ENCODE results near the gene AP4S1. TPM values are rescaled to one million over a fixed set of nuclear protein-coding genes. Genes with fewer than 3 reads are reported as not detected.

AP4S1 gene
- total RNA-seq, 2 donors from 2014 or later = 11.7 to 14.0 TPM

DNA sequence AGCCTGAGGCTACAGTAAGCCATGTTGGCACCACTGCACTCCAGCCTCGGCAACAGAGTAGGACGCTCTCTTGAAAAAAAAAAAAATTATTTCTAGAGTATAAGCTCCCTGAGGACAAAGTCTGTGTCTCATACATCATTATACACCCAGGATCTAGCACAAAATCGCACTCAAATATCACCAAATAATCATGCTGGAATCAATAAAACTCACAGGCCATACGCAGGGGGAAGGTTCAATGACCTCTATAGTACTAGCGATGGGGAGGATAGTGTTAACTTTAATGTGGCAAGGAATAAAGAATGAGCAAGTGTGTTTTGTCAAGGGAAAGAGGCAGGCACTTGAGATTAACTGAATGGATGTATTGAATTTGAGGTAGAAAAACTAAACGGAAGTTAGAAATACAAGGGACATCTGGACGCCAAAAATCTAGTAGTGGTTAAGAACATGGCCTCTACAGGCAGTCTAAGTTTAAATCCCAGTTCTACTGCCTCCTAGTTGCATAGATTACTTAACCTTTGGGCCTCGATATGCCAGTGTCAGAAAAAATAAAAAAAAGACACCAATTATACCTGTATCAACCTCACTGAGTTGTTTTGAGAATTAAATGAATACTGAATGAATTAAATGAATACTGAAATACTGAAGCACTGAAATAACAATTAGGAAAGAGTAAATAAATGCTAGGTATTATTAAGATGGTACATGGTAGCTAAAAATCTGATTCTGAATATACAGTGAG is 4.4 kb upstream of the AP4S1 start:
- no peaks in the 10 kb centered on the region for H3K9me3 ChIP-seq (ENCODE audit: control insufficient read depth, low read length, poor library complexity, severe bottlenecking)
- no peak for ATAC-seq
- H3K4me1 Mint-ChIP-seq = peaks cover 28% of the 10 kb centered on the region
- H3K27me3 Mint-ChIP-seq = no peaks in the 10 kb centered on the region
- H3K27ac Mint-ChIP-seq = peak overlapping the region; percentile 24
- H3K4me3 Mint-ChIP-seq = no peak overlapping the region
- DNase-seq = no peak
- H3K36me3 Mint-ChIP-seq (ENCODE audit: low read depth) = peaks cover 4% of the 10 kb centered on the region

DNA sequence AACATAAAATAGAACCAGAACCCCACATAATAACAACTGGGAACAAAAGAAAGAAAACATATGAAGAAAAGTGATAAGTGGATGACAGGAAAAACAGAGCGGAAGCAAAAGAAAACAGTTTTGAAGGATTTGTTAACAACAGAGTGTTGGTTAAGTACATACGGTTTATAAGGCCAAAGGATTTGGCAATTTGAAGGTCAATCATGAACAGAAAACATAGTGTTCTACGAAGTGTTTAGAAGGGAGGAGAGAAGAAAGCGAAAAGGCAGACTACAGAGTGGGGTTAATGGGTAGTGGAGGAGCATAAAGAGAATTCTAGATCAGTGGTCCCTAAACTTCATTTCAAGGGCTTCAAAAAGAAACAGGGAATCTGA is 3.9 kb upstream of the AP4S1 start:
- H3K36me3 Mint-ChIP-seq (ENCODE audit: low read depth) = peaks cover 4% of the 10 kb centered on the region
- peaks cover 25% of the 10 kb centered on the region for H3K4me1 Mint-ChIP-seq
- ATAC-seq (no peak), DNase-seq (no peak)
- peak overlapping the region; percentile 24 for H3K27ac Mint-ChIP-seq
- H3K27me3 Mint-ChIP-seq = no peaks in the 10 kb centered on the region
- H3K4me3 Mint-ChIP-seq = no peak overlapping the region
- H3K9me3 ChIP-seq (ENCODE audit: control insufficient read depth, low read length, poor library complexity, severe bottlenecking) = no peaks in the 10 kb centered on the region

DNA sequence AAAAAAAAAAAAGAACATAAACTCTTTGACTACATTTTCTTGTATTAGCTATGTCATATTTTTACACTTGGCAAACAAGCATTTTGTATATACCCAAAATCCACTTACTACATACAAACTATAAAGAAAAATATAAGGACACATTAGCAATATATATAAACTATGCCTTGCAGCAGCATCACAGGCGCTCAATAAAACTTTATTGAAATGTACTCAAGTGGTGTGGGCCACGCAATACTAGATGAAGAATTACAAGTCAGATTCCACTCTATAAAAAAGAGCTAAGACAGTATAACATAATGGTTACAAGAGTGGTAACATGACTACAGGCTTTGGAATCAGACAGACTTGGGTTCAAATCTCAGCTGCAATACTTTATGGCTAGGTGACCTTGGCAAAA is 3.1 kb upstream of the AP4S1 start:
- ATAC-seq (no peak), DNase-seq (no peak)
- Mint-ChIP-seq H3K36me3 (ENCODE audit: low read depth) (peaks cover 6% of the 10 kb centered on the region), H3K27me3 (no peaks in the 10 kb centered on the region), H3K4me3 (no peak overlapping the region), H3K4me1 (peaks cover 32% of the 10 kb centered on the region), H3K27ac (peak overlapping the region; percentile 24)
- H3K9me3 ChIP-seq (ENCODE audit: control insufficient read depth, low read length, poor library complexity, severe bottlenecking) = no peaks in the 10 kb centered on the region

DNA sequence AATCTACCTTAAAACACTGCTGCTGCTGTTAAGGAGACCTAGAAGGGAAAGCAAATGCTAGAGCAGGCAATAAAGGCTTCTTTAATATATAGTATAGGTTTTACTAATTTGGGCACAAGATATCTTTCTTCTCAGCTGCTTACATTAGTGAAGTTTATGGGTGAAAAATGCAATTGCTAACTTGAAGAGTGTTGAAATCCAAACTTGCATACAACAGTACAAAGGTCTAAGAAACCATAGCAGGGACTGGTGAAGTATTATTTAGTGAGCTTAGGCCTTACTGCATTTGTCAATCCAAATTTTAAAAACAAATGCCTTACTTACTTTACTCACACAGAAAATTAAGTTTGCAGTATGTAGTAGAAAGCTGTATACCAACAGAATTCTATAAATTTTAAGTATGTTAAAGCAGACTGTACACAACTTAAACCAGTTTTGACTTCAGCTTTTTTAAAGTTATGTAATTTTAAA is 1.4 kb upstream of the AP4S1 start:
- H3K36me3 Mint-ChIP-seq (ENCODE audit: low read depth) = peaks cover 7% of the 10 kb centered on the region
- H3K9me3 ChIP-seq (ENCODE audit: control insufficient read depth, low read length, poor library complexity, severe bottlenecking) = no peaks in the 10 kb centered on the region
- no peaks in the 10 kb centered on the region for H3K27me3 Mint-ChIP-seq
- H3K27ac Mint-ChIP-seq = peak overlapping the region; percentile 98
- peak overlapping the region; percentile 70 for H3K4me3 Mint-ChIP-seq
- ATAC-seq (no peak), DNase-seq (no peak)
- H3K4me1 Mint-ChIP-seq = peaks cover 34% of the 10 kb centered on the region

DNA sequence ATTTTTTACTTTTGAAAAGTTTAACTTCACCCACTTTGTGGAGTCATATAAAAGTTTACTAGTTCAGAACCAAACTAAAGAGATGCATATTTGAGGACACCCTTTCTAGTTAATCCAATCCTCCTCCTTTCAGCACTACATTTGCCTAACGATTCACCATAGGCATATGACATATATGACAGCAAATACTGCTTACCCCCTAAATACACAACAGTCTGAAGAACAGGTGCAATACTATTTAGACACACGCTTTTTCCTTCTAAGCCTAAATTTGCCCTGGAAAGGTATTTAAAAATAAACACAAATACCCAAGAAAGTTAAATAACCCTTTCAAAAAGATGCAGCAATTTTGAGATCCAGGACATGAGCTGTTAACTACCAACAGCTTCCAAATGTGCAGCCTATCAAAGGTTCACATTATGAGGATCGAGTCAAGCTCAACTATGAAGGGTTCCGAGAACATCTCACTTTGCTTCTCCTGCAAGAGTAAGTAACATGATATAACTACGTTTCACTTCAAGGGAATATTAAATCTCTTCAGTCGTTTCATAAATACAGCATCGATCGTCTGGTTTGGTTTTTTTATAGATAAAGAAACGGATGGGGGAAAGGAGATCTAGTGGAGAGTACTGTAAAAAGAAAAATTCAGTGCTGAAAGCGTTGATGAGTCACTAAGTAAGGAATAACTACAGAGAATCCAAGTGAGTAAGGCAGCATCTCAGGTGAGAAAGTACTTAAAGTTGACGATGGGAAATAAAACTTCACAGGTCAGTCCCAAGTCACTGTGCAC is 677 bp upstream of the AP4S1 start:
- H3K27me3 Mint-ChIP-seq = no peaks in the 10 kb centered on the region
- H3K9me3 ChIP-seq (ENCODE audit: control insufficient read depth, low read length, poor library complexity, severe bottlenecking) = no peaks in the 10 kb centered on the region
- H3K4me1 Mint-ChIP-seq = peaks cover 39% of the 10 kb centered on the region
- ATAC-seq (no peak), DNase-seq (no peak)
- H3K36me3 Mint-ChIP-seq (ENCODE audit: low read depth) = peaks cover 8% of the 10 kb centered on the region
- peak overlapping the region; percentile 98 for H3K27ac Mint-ChIP-seq
- H3K4me3 Mint-ChIP-seq = peak overlapping the region; percentile 99

DNA sequence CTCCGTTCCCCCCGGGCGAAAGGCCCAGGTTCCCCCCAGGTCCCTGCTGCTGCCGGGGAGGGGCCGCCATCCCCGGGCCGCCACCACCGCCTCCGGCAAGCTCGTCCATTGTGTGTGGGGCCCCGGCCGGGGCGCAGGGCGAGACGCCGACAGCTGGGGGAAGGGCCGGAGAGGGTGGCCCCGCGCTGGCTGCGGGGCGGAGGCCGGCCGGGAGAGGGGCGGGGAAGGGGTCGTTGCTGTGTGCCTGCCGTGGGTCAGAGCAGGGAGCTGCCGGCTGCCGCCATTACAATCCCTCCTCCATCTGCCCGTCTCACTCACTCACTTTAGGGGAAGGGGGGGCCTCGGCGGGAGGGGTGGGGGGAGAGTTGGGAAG is 614 bp downstream of the AP4S1 start, which contains the start of gene STRN3:
Gene STRN3 (minus strand): TSS at position 303 of the 373 bp plus-strand sequence. CDS start 194 bp downstream, at position 109.
- peak within 1 kb of the TSS; percentile 99 for H3K4me3 Mint-ChIP-seq
- peaks cover 41% of the 10 kb centered on the region for H3K4me1 Mint-ChIP-seq
- peaks cover 6% of the 10 kb centered on the region for H3K36me3 Mint-ChIP-seq (ENCODE audit: low read depth)
- DNase-seq (no peak), ATAC-seq (no peak)
- H3K9me3 ChIP-seq (ENCODE audit: control insufficient read depth, low read length, poor library complexity, severe bottlenecking) = no peaks in the 10 kb centered on the region
- H3K27ac Mint-ChIP-seq = peak within 1 kb of the TSS; percentile 98
- H3K27me3 Mint-ChIP-seq = no peaks in the 10 kb centered on the region

DNA sequence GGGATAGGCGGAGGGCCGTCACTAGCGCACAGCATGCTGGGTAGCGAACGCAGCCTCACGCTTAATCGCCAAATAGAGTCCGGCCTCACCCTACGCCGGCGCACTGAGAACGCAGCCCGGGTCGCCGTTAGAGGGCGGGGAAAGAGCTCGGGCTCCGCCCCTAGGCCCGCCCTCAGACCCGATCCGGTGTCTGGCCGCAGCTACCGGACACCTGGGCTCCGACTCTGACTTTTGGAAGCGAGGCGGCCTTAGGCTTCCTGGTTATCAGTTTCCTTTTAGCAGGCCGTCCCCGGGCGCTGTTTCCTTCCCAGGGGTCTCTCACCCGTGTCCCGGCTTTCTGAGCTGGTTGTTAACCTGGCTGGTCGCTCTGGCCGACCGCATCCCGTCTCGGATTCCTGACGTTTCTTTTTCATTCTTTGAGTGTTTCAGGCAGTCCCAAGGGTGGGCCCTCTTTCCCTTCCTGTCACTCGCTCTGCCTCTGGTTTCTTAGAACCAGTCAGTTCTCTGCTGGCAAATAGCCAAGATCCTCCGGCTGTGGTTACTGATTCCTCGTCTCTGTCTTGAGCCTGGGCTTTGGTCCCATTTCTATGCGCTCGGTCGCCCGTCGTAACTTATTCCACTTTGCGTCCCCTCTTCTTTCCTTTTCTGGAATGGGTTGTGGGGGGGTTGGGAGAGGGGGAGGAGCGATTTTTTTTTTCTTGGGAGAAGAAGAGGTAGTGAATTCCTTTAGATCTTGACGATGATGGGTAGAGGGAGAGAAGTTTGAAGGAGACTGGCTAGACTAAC is 1.2 kb downstream of the AP4S1 start:
- peak overlapping the region; percentile 98 for H3K27ac Mint-ChIP-seq
- H3K9me3 ChIP-seq (ENCODE audit: control insufficient read depth, low read length, poor library complexity, severe bottlenecking) = no peaks in the 10 kb centered on the region
- peak overlapping the region; percentile 99 for H3K4me3 Mint-ChIP-seq
- DNase-seq = peak; percentile 81 to 88 (median 86)
- H3K4me1 Mint-ChIP-seq = peaks cover 42% of the 10 kb centered on the region
- peaks cover 4% of the 10 kb centered on the region for H3K36me3 Mint-ChIP-seq (ENCODE audit: low read depth)
- H3K27me3 Mint-ChIP-seq = no peaks in the 10 kb centered on the region
- peak; percentile 94 for ATAC-seq

DNA sequence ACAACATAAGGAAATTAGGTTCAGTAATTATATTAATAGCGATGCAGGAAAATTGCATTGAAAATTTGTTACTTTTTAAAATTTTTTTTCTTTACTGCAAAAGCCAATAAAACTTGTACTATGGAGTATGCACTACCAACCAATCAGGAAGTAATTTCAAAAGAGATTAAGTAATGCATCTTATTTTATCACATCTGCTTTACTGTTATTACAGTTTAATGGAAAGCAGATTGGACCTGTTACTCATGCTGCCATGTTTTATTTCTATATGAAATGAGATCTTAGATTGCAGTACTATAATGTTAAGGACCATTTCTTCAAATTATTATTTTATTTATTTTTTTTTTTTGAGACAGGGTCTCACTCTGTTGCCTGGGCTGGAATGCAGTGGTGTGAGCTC is 2.4 kb downstream of the AP4S1 start:
- Mint-ChIP-seq H3K27ac (peak overlapping the region; percentile 98), H3K36me3 (ENCODE audit: low read depth) (peaks cover 4% of the 10 kb centered on the region), H3K4me3 (no peak overlapping the region), H3K4me1 (peaks cover 45% of the 10 kb centered on the region), H3K27me3 (no peaks in the 10 kb centered on the region)
- no peak for ATAC-seq
- no peak for DNase-seq
- no peaks in the 10 kb centered on the region for H3K9me3 ChIP-seq (ENCODE audit: control insufficient read depth, low read length, poor library complexity, severe bottlenecking)

DNA sequence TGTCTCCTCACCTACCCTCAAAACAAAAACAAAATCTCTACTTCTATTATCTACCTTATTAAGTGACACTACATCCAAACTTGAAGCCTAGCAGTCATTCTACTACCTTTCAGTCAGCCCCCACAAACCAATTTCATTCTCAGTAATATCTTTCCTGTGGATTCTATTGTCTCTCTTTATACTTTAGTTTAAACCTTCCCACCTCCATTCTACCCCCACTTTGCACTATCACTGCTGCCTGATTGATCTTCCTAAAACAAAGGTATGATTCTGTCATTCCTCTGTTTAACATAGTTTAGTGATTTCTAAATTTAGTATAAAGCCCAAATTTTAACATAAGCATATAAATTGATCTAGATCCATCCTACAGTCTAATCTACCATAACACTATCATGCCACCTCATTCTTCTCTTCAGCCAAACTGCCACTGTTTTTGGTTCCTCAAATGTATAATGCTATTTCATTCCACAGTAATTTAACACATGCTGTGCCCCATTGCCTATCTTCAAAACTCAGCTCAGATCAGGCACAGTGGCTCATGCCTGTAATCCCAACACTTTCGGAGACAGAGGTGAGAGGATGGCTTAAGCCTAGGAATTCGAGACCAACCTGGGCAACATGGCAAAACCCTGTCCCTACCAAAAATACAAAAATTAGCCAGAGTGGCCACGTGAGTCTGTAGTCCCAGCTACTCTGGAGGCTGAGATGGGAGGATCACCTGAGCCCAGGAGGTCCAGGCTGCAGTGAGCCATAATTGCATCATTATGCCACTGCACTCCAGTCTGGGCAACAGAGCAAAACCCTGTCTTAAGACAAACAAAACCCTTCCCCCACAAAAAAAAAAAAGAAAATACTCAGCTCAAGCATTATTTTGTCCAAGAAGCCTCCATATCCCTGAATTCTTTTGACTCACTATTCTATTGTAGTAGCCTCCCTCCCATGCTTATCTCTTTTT is 3.8 kb downstream of the AP4S1 start:
- H3K9me3 ChIP-seq (ENCODE audit: control insufficient read depth, low read length, poor library complexity, severe bottlenecking) = no peaks in the 10 kb centered on the region
- H3K4me1 Mint-ChIP-seq = peaks cover 44% of the 10 kb centered on the region
- no peak for ATAC-seq
- no peaks in the 10 kb centered on the region for H3K27me3 Mint-ChIP-seq
- peak overlapping the region; percentile 56 for H3K27ac Mint-ChIP-seq
- DNase-seq = no peak
- H3K4me3 Mint-ChIP-seq = no peak overlapping the region
- H3K36me3 Mint-ChIP-seq (ENCODE audit: low read depth) = peaks cover 4% of the 10 kb centered on the region

DNA sequence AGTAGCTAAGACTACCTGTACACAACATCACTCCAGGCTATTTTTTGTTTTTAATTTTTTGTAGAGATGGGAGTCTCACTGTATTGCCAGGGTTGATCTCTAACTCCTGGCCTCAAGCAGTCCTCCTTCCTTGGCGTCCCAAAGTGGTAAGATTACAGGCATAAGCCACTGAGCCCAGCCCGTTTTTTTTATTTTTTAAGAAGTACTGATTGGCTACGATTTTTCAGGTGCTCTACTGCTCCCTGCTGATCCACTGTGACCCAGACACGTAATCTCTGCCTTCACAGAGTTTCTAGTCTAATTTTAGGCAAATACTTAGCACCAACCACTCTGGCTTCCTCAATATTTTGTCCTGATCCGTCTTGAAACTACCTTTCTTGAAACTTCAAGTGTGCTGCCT is 5.0 kb downstream of the AP4S1 start:
- H3K27me3 Mint-ChIP-seq = no peaks in the 10 kb centered on the region
- H3K4me3 Mint-ChIP-seq = no peak overlapping the region
- no peak overlapping the region for H3K27ac Mint-ChIP-seq
- H3K9me3 ChIP-seq (ENCODE audit: control insufficient read depth, low read length, poor library complexity, severe bottlenecking) = no peaks in the 10 kb centered on the region
- peaks cover 35% of the 10 kb centered on the region for H3K4me1 Mint-ChIP-seq
- peaks cover 4% of the 10 kb centered on the region for H3K36me3 Mint-ChIP-seq (ENCODE audit: low read depth)
- DNase-seq (no peak), ATAC-seq (no peak)

DNA sequence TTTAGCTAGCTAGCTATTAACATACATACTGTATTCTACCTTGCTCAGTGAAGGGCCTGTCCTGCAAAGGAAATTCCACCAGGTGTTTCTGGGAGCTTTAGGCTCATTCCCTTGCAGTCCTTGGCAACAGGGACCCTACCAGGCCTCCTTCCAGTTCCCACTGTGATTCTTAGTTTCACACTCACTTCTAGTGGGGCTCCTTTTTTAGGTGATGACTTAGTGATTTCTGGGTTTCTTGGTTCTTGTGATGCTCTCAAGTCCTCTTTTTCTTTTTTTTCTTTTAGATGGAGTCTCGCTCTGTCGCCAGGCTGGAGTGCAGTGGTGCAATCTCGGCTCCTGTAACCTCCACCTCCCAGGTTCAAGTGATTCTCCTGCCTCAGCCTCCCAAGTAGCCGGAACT is 11.1 kb downstream of the AP4S1 start:
- H3K9me3 ChIP-seq (ENCODE audit: control insufficient read depth, low read length, poor library complexity, severe bottlenecking) = no peaks in the 10 kb centered on the region
- Mint-ChIP-seq H3K27ac (no peak overlapping the region), H3K4me1 (peaks cover 11% of the 10 kb centered on the region), H3K36me3 (ENCODE audit: low read depth) (peaks cover 4% of the 10 kb centered on the region), H3K4me3 (no peak overlapping the region), H3K27me3 (no peaks in the 10 kb centered on the region)
- no peak for ATAC-seq
- DNase-seq = no peak

DNA sequence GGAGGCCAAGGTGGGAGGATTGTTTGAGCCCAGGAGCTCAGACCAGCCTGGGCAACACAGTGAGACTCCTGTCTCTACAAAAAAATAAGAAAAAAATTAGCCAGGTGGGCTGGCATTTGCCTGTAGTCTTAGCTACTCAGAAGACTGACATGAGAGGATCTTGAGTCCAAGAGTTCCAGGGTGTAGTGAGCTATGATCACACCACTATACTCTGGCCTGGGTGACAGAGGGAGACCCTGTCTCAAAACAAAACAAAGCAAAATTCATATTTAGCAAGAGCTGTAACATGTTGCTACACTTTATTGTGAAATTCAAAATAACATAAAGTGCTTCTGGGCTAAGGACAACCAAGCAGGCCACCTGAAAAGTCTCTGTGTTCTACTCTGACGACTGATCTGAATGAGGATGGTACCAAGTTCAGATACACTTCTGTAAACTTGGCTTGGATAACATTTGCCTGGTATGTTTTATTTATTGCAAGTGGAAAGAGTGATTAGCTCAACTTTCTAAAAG is 12.3 kb downstream of the AP4S1 start:
- Mint-ChIP-seq H3K27ac (no peak overlapping the region), H3K36me3 (ENCODE audit: low read depth) (peaks cover 4% of the 10 kb centered on the region), H3K27me3 (no peaks in the 10 kb centered on the region), H3K4me3 (no peak overlapping the region), H3K4me1 (peaks cover 6% of the 10 kb centered on the region)
- no peak for ATAC-seq
- H3K9me3 ChIP-seq (ENCODE audit: control insufficient read depth, low read length, poor library complexity, severe bottlenecking) = no peaks in the 10 kb centered on the region
- no peak for DNase-seq

All from T-helper 17 cell (primary cell).